ENCODE results near the gene VPS26C. TPM values are rescaled to one million over a fixed set of nuclear protein-coding genes. Genes with fewer than 3 reads are reported as not detected.

VPS26C gene
- polyA plus RNA-seq, 3 donors = 16.7 to 32.5 (median 23.7) TPM

GRCh38 chr21:37192019-37192418 is 75.1 kb downstream of the VPS26C start:
- no peak overlapping the region for H3K27ac ChIP-seq (ENCODE audit: low read depth, low read length)
- 67 to 80% (median 71%) methylated on average over 2 of the region's 2 CpGs for WGBS, 3 donors

- no peak overlapping the region for H3K27ac ChIP-seq (ENCODE audit: low read depth, low read length)
- WGBS, 3 donors = 94 to 100% (median 97%) methylated on average over 1 of the region's 1 CpG
These were observed 78.3 kb downstream of the VPS26C start for GRCh38 chr21:37188825-37189224.

GRCh38 chr21:37186983-37187382 is 80.2 kb downstream of the VPS26C start:
- 60 to 75% (median 66%) methylated on average over 2 of the region's 2 CpGs for WGBS, 3 donors

GRCh38 chr21:37184784-37185593 is 82.1 kb downstream of the VPS26C start:
- WGBS, 3 donors = 94 to 95% (median 94%) methylated on average over 9 of the region's 9 CpGs
- no peak overlapping the region for H3K27ac ChIP-seq (ENCODE audit: low read depth, low read length)

More at GRCh38 chr21:37186983-37187382, 80.2 kb downstream of the VPS26C start:
- H3K27ac ChIP-seq (ENCODE audit: low read depth, low read length) = no peak overlapping the region

- H3K27ac ChIP-seq (ENCODE audit: low read depth, low read length) = no peak overlapping the region
- 96 to 98% (median 97%) methylated on average over 3 of the region's 3 CpGs for WGBS, 3 donors
These were observed 83.4 kb downstream of the VPS26C start for GRCh38 chr21:37183749-37184148.

- no peak overlapping the region for H3K27ac ChIP-seq (ENCODE audit: low read depth, low read length)
- WGBS, 3 donors = 43 to 94% (median 86%) methylated on average over 6 of the region's 6 CpGs
These were observed 84.9 kb downstream of the VPS26C start for GRCh38 chr21:37182222-37182621.

- H3K27ac ChIP-seq (ENCODE audit: low read depth, low read length) = no peak overlapping the region
- WGBS, 3 donors = 89 to 96% (median 94%) methylated on average over 3 of the region's 3 CpGs
These were observed 86.1 kb downstream of the VPS26C start for GRCh38 chr21:37181059-37181458.

- WGBS, 3 donors = 57 to 92% (median 82%) methylated on average over 5 of the region's 5 CpGs
- no peak overlapping the region for H3K27ac ChIP-seq (ENCODE audit: low read depth, low read length)
These were observed 90.4 kb downstream of the VPS26C start for GRCh38 chr21:37176716-37177115.

Other genes starting within 250 kb of the VPS26C start
- 10 to 100 TPM; 18.4 to 34.9 (median 31.5) TPM for gene PIGP, start 194.3 kb downstream of the VPS26C start, polyA plus RNA-seq
- gene TTC3, start 194.1 kb downstream of the VPS26C start, polyA plus RNA-seq = 10 to 100 TPM; 31.3 to 47.4 (median 41.2) TPM
- 10 to 100 TPM in 2 of 3 donors, 1 to 10 TPM in 1; 8.6 to 15.1 (median 13.2) TPM for gene DYRK1A, start 99.4 kb upstream of the VPS26C start, polyA plus RNA-seq

All from adipose tissue (tissue), 3 donors.